ENCODE results near the gene SNTB2.
A peak's percentile ranks its signal among the peaks of the same experiment; 100 is the strongest.

DNA sequence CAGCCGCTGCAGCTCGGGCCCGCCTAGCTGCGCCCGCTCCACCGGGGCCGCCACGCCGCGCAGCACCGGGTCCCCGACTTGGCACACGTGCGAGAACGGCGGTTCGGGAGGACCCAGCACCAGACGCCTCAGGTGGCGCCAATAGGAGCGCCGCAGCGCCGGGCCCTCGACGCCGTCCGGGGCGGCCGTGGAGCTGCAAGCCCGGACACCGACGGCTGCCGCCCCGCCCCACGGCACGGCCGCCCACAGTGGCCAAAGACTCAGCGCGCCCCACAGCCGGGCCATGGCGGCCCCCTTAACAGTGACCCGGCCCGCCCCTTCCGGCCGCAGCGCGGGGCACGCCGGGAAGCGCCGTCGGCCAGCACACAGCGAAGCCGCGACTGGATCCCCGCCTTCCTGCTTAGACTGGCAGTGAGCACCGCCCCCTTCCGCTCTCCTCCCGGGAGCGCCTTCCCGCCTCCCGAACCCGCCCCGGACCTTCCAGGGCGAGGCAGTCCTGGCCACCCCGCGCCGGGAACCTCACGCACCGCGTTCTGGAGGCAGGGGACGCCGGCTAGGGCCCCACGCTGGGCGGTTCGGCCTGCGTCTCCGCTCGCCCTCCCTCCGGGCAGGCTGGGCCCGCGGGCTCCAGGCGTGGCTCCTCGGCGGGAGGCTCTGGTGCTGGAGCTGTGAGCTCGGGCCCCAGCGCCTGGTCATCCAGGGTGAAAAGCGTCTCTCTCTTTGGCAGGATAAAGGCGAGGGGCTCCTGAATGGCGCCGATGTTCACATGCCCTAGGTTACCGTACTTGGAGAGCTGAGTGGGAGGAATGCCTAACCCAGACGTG is 143.5 kb downstream of the SNTB2 start, which contains the start of gene PDF:
- TF ChIP-seq, protein P1, sequence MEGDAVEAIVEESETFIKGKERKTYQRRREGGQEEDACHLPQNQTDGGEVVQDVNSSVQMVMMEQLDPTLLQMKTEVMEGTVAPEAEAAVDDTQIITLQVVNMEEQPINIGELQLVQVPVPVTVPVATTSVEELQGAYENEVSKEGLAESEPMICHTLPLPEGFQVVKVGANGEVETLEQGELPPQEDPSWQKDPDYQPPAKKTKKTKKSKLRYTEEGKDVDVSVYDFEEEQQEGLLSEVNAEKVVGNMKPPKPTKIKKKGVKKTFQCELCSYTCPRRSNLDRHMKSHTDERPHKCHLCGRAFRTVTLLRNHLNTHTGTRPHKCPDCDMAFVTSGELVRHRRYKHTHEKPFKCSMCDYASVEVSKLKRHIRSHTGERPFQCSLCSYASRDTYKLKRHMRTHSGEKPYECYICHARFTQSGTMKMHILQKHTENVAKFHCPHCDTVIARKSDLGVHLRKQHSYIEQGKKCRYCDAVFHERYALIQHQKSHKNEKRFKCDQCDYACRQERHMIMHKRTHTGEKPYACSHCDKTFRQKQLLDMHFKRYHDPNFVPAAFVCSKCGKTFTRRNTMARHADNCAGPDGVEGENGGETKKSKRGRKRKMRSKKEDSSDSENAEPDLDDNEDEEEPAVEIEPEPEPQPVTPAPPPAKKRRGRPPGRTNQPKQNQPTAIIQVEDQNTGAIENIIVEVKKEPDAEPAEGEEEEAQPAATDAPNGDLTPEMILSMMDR (IDR thresholded peaks at IDR 0.05) = peak in 2 of 6 experiments; percentile 7 to 13
- peak; percentile 83 to 85 for TF ChIP-seq POLR2A (IDR thresholded peaks at IDR 0.05)
